ENCODE results near the gene TPSD1.
"Not testable (repeated sequence)": the region's sequence is repeated elsewhere in the genome, so short reads cannot be mapped to it uniquely, and the experiment has no call there.

TPSD1 gene

GRCh38 chr16:1283996-1284616 is 28.2 kb downstream of the TPSD1 start:
- no peak for DNase-seq

- no peak for DNase-seq
Measured at GRCh38 chr16:1285669-1286512, 30.0 kb downstream of the TPSD1 start.

- DNase-seq: no peak
Measured at GRCh38 chr16:1286513-1287094, 30.7 kb downstream of the TPSD1 start.

- no peak for DNase-seq
Measured at GRCh38 chr16:1287982-1288670, 32.3 kb downstream of the TPSD1 start.

GRCh38 chr16:1288813-1289476 is 33.1 kb downstream of the TPSD1 start:
- DNase-seq: no peak

GRCh38 chr16:1289477-1289866 is 33.6 kb downstream of the TPSD1 start:
- DNase-seq: no peak

GRCh38 chr16:1290063-1290501 is 34.2 kb downstream of the TPSD1 start:
- no peak for DNase-seq

GRCh38 chr16:1290860-1291575 is 35.1 kb downstream of the TPSD1 start:
- DNase-seq: no peak

GRCh38 chr16:1291576-1291974 is 35.7 kb downstream of the TPSD1 start:
- DNase-seq: no peak

- DNase-seq: not testable (repeated sequence)
Measured at GRCh38 chr16:1292208-1292607, 36.3 kb downstream of the TPSD1 start.

- not testable (repeated sequence) for DNase-seq
Measured at GRCh38 chr16:1292808-1293207, 36.9 kb downstream of the TPSD1 start.

- DNase-seq: no peak
Measured at GRCh38 chr16:1293921-1294656, 38.2 kb downstream of the TPSD1 start.

- no peak for DNase-seq
Measured at GRCh38 chr16:1295465-1295864, 39.6 kb downstream of the TPSD1 start.

- not testable (repeated sequence) for DNase-seq
Measured at GRCh38 chr16:1296688-1297017, 40.8 kb downstream of the TPSD1 start.

- peak; percentile 56 for DNase-seq
Measured at GRCh38 chr16:1297018-1297696, 41.3 kb downstream of the TPSD1 start.

- no peak for DNase-seq
Measured at GRCh38 chr16:1298406-1298805, 42.5 kb downstream of the TPSD1 start.

GRCh38 chr16:1299012-1299867 is 43.4 kb downstream of the TPSD1 start:
- no peak for DNase-seq

- DNase-seq: no peak
Measured at GRCh38 chr16:1299868-1300203, 44.0 kb downstream of the TPSD1 start.

GRCh38 chr16:1300664-1301476 is 45.0 kb downstream of the TPSD1 start:
- peak; percentile 36 for DNase-seq

Measured in NK-92 treated with Interleukin-12 subunit alpha and Interleukin-12 subunit beta, amount 100 ng/mL, for 24 hours (cell line).